ENCODE measurements around the gene KICS2. TPM values are rescaled to one million over a fixed set of nuclear protein-coding genes. Genes with fewer than 3 reads are reported as not detected.

KICS2 gene
- total and polyA plus RNA-seq, 2 of the 8 experiments (the other 6 are each of a cell fraction or from before 2014, with no cell fraction given): 5.6 to 9.5 TPM

DNA sequence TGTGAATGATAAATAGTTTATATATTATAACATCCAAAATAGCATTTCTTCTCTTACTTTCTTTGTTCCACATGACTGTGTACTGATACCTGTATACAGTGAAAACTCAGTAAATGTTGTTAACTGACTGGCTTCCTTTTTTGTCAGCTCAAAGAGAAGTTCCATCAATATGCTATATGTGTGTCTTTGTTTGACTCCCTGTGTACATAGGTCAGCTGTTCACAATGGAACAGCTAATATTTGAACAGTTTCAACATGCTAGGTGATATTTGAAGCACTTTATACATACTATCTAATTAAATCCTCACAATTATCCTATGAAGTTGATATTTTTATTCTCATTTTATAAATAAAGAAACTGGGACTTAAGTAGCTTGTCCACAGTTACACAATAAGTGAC is 15.3 kb upstream of the KICS2 start:
- no peaks in the 10 kb centered on the region for H3K27me3 ChIP-seq (replicated peaks in 1 of 4; ENCODE audit: control insufficient read depth in 3 of 4, extremely low read depth in 1 of 4, insufficient read depth in 3 of 4, low read length in 3 of 4)
- no peaks in the 10 kb centered on the region for H3K36me3 ChIP-seq (ENCODE audit: control insufficient read depth in 2 of 4, insufficient read depth in 4 of 4, low read length in 3 of 4)
- no peaks in the 10 kb centered on the region for H3K23me2 ChIP-seq (ENCODE audit: low read depth, low read length)
- H2BK12ac ChIP-seq (ENCODE audit: low read depth, low read length): no peak overlapping the region
- no peak overlapping the region for H2AK5ac ChIP-seq (ENCODE audit: low read depth, low read length)
- no peak overlapping the region for H3K4me2 ChIP-seq (ENCODE audit: insufficient read depth in 1 of 2, low read depth in 2 of 2, low read length in 2 of 2)
- TF ChIP-seq TCF12 (IDR thresholded peaks at IDR 0.05; ENCODE audit: low read depth, low read length): no peak
- no peak for TF ChIP-seq CHD1 (IDR thresholded peaks at IDR 0.05; ENCODE audit: low read depth, low read length)
- no peak for TF ChIP-seq SIX5 (IDR thresholded peaks at IDR 0.05; ENCODE audit: low read depth, low read length)
- no peak overlapping the region for H4K8ac ChIP-seq (ENCODE audit: extremely low read depth, insufficient read depth, low read length)
- DNase-seq (ENCODE audit: low read depth in 1 of 2, low spot score in 2 of 2): no peak
- H3K4me3 ChIP-seq (ENCODE audit: extremely low read depth in 1 of 4, insufficient read depth in 2 of 4, low read depth in 3 of 4, low read length in 4 of 4): no peak overlapping the region
- CTCF ChIA-PET (ENCODE audit: partially characterized antibody): interaction anchor here (0.6 to 1.8 kb wide), 4 partner anchors 8 to 411 kb away, joined by 3 to 6 read pairs (median 4); no protein-coding TSS in a partner anchor
- H2AFZ ChIP-seq (ENCODE audit: low read length): no peak overlapping the region
- H3K23ac ChIP-seq (ENCODE audit: insufficient read length): no peak overlapping the region
- H2BK15ac ChIP-seq (ENCODE audit: low read length): no peak overlapping the region
- no peak overlapping the region for H3K14ac ChIP-seq (ENCODE audit: insufficient read length)
- H3K9ac ChIP-seq (replicated peaks in 1 of 4; ENCODE audit: extremely low read depth in 1 of 4, low read depth in 3 of 4, low read length in 3 of 4): no peak overlapping the region
- H3K79me1 ChIP-seq (ENCODE audit: low read depth, low read length): no peaks in the 10 kb centered on the region
- H3K4me1 ChIP-seq (replicated peaks in 1 of 4; ENCODE audit: control insufficient read depth in 3 of 4, insufficient read depth in 4 of 4, low read length in 3 of 4): no peaks in the 10 kb centered on the region; a peak in 1 of 7 replicates
- no peak overlapping the region for H3K4ac ChIP-seq (replicated peaks; ENCODE audit: insufficient read length, low read depth, low read length)
- no peak overlapping the region for H2BK5ac ChIP-seq (ENCODE audit: low read depth, low read length)
- H3K18ac ChIP-seq (ENCODE audit: extremely low read depth, low read length): no peak overlapping the region
- H2BK20ac ChIP-seq (ENCODE audit: low read length): no peak overlapping the region
- H3K79me2 ChIP-seq (ENCODE audit: control insufficient read depth in 1 of 2, insufficient read depth in 2 of 2, low read length in 2 of 2): no peaks in the 10 kb centered on the region
- H2BK120ac ChIP-seq (replicated peaks; ENCODE audit: low read depth, low read length): no peak overlapping the region
- H3K56ac ChIP-seq (replicated peaks; ENCODE audit: insufficient read length, low read depth, low read length): no peak overlapping the region
- no peaks in the 10 kb centered on the region for H3K9me3 ChIP-seq (ENCODE audit: insufficient read depth in 2 of 2, low read depth in 1 of 2, low read length in 1 of 2)
- no peak overlapping the region for H4K91ac ChIP-seq (replicated peaks; ENCODE audit: insufficient read length, low read length)
- FAIRE-seq: no peak
- H3K27ac ChIP-seq (ENCODE audit: low read depth, low read length): no peak overlapping the region
- H4K20me1 ChIP-seq (replicated peaks in 1 of 2; ENCODE audit: control insufficient read depth in 1 of 2, insufficient read depth in 2 of 2, low read length in 2 of 2): no peaks in the 10 kb centered on the region
- POLR2A ChIA-PET (ENCODE audit: partially characterized antibody): no interaction called here
- no peak overlapping the region for H4K5ac ChIP-seq (ENCODE audit: insufficient read length, low read depth, low read length)
